Measurements from ENCODE around the gene HLA-A. TPM values are rescaled to one million over a fixed set of nuclear protein-coding genes. Genes with fewer than 3 reads are reported as not detected.
"Not testable (repeated sequence)": the region's sequence is repeated elsewhere in the genome, so short reads cannot be mapped to it uniquely, and the experiment has no call there.

HLA-A gene
- polyA plus RNA-seq, 3 donors, result 154 to 222 (median 202) TPM

- no peak for DNase-seq (ENCODE audit: low read depth in 3 of 3, low spot score in 2 of 3)
Observed at GRCh38 chr6:29958921-29959320, 16.6 kb downstream of the HLA-A start.

- DNase-seq (ENCODE audit: low read depth in 3 of 3, low spot score in 2 of 3), result no peak
Observed at GRCh38 chr6:29959467-29959866, 17.1 kb downstream of the HLA-A start.

- DNase-seq (ENCODE audit: low read depth in 3 of 3, low spot score in 2 of 3), result no peak
Observed at GRCh38 chr6:29961966-29962365, 19.6 kb downstream of the HLA-A start.

GRCh38 chr6:29963697-29964096, 21.4 kb downstream of the HLA-A start:
- DNase-seq (ENCODE audit: low read depth in 3 of 3, low spot score in 2 of 3), result not testable (repeated sequence)

GRCh38 chr6:29964518-29964886, 22.2 kb downstream of the HLA-A start:
- DNase-seq (ENCODE audit: low read depth in 3 of 3, low spot score in 2 of 3), result no peak

GRCh38 chr6:29964887-29965562, 22.7 kb downstream of the HLA-A start:
- no peak for DNase-seq (ENCODE audit: low read depth in 3 of 3, low spot score in 2 of 3)

GRCh38 chr6:29965563-29965872, 23.2 kb downstream of the HLA-A start:
- DNase-seq (ENCODE audit: low read depth in 3 of 3, low spot score in 2 of 3), result no peak

- DNase-seq (ENCODE audit: low read depth in 3 of 3, low spot score in 2 of 3), result no peak
Observed at GRCh38 chr6:29965873-29966601, 23.7 kb downstream of the HLA-A start.

- DNase-seq (ENCODE audit: low read depth in 3 of 3, low spot score in 2 of 3), result no peak
Observed at GRCh38 chr6:29967379-29968010, 25.2 kb downstream of the HLA-A start.

GRCh38 chr6:29968130-29968529, 25.8 kb downstream of the HLA-A start:
- no peak for DNase-seq (ENCODE audit: low read depth in 3 of 3, low spot score in 2 of 3)

- DNase-seq (ENCODE audit: low read depth in 3 of 3, low spot score in 2 of 3), result no peak
Observed at GRCh38 chr6:29968905-29969304, 26.6 kb downstream of the HLA-A start.

- no peak for DNase-seq (ENCODE audit: low read depth in 3 of 3, low spot score in 2 of 3)
Observed at GRCh38 chr6:29970711-29971110, 28.4 kb downstream of the HLA-A start.

GRCh38 chr6:29974901-29975560, 32.7 kb downstream of the HLA-A start:
- DNase-seq (ENCODE audit: low read depth in 3 of 3, low spot score in 2 of 3), result no peak

- DNase-seq (ENCODE audit: low read depth in 3 of 3, low spot score in 2 of 3), result no peak
Observed at GRCh38 chr6:29975561-29975907, 33.2 kb downstream of the HLA-A start.

GRCh38 chr6:29976253-29976587, 33.9 kb downstream of the HLA-A start:
- DNase-seq (ENCODE audit: low read depth in 3 of 3, low spot score in 2 of 3), result no peak

GRCh38 chr6:29976588-29977424, 34.5 kb downstream of the HLA-A start:
- DNase-seq (ENCODE audit: low read depth in 3 of 3, low spot score in 2 of 3), result peak in 1 of 3 donors; percentile 37

- no peak for DNase-seq (ENCODE audit: low read depth in 3 of 3, low spot score in 2 of 3)
Observed at GRCh38 chr6:29977425-29977727, 35.0 kb downstream of the HLA-A start.

- not testable (repeated sequence) for DNase-seq (ENCODE audit: low read depth in 3 of 3, low spot score in 2 of 3)
Observed at GRCh38 chr6:29980013-29980412, 37.7 kb downstream of the HLA-A start.

- no peak for DNase-seq (ENCODE audit: low read depth in 3 of 3, low spot score in 2 of 3)
Observed at GRCh38 chr6:29980511-29980910, 38.2 kb downstream of the HLA-A start.

- DNase-seq (ENCODE audit: low read depth in 3 of 3, low spot score in 2 of 3), result no peak
Observed at GRCh38 chr6:29981211-29981812, 39.0 kb downstream of the HLA-A start.

GRCh38 chr6:29982097-29982496, 39.8 kb downstream of the HLA-A start:
- no peak for DNase-seq (ENCODE audit: low read depth in 3 of 3, low spot score in 2 of 3)

All from right renal cortex interstitium (tissue), 3 donors.